Mammary epithelial cell (primary cell): Measurements from ENCODE around the gene LYG1.

Source experiments
- CTCF ChIP-seq, 2 donors: IDR thresholded peaks in 1 of 2; conservative IDR thresholded peaks in 1 of 2; 2 replicates each; pipeline ENCODE4 v1.5.1; 2011 to 2012; ENCODE audit warnings: inconsistent platforms in 2 of 2, low read length in 2 of 2, mild to moderate bottlenecking in 2 of 2, control low read depth in 1 of 2, low read depth in 1 of 2; ENCODE audit not compliant: insufficient read depth in 1 of 2; ENCODE audit errors: extremely low read depth in 1 of 2
- EZH2 ChIP-seq: IDR thresholded peaks from 2 replicates; pipeline ENCODE4 v1.6.1; 2012; ENCODE audit warnings: low read length, inconsistent platforms, borderline replicate concordance

GRCh38 chr2:99259465-99259864 is 41.5 kb downstream of the LYG1 start:
- TF ChIP-seq CTCF (conservative IDR thresholded peaks at IDR 0.05 in 1 of 2, IDR thresholded peaks at IDR 0.05 in 1 of 2; ENCODE audit: extremely low read depth in 1 of 2, insufficient read depth in 1 of 2, low read depth in 1 of 2, low read length in 2 of 2), result no peak
- TF ChIP-seq EZH2, result no peak
